Cardiac fibroblast (primary cell): Measurements from ENCODE around the gene NPC1.

Experiments used
- DNase-seq, 2 donors: peaks; one replicate each; pipeline versions ENCODE4 v3.0.0 to v3.0.0-alpha.2; 2010; ENCODE audit warnings: low read depth in 2 of 2
- H3K4me3 ChIP-seq, 2 donors: replicated peaks in 1 of 2; 1 replicate in 1 of 2; 2 replicates in 1 of 2; pipeline ENCODE4 v1.5.1; 2011; ENCODE audit warnings: low read depth in 2 of 2, low read length in 2 of 2, mild to moderate bottlenecking in 2 of 2, moderate library complexity in 1 of 2
- TF ChIP-seq, protein P1 (sequence below): IDR thresholded peaks from one replicate; pipeline ENCODE4 v1.5.1; 2011; ENCODE audit warnings: low read depth, mild to moderate bottlenecking, low read length, inconsistent platforms

Gene NPC1

GRCh38 chr18:23570912-23571504 is 15.3 kb downstream of the NPC1 start:
- H3K4me3 ChIP-seq = no peak overlapping the region
- TF ChIP-seq, protein P1, sequence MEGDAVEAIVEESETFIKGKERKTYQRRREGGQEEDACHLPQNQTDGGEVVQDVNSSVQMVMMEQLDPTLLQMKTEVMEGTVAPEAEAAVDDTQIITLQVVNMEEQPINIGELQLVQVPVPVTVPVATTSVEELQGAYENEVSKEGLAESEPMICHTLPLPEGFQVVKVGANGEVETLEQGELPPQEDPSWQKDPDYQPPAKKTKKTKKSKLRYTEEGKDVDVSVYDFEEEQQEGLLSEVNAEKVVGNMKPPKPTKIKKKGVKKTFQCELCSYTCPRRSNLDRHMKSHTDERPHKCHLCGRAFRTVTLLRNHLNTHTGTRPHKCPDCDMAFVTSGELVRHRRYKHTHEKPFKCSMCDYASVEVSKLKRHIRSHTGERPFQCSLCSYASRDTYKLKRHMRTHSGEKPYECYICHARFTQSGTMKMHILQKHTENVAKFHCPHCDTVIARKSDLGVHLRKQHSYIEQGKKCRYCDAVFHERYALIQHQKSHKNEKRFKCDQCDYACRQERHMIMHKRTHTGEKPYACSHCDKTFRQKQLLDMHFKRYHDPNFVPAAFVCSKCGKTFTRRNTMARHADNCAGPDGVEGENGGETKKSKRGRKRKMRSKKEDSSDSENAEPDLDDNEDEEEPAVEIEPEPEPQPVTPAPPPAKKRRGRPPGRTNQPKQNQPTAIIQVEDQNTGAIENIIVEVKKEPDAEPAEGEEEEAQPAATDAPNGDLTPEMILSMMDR = no peak
- DNase-seq = no peak

- no peak for DNase-seq
- TF ChIP-seq, protein P1 = no peak
- H3K4me3 ChIP-seq = no peak overlapping the region
Measured at GRCh38 chr18:23569299-23570063, 16.8 kb downstream of the NPC1 start.

DNA sequence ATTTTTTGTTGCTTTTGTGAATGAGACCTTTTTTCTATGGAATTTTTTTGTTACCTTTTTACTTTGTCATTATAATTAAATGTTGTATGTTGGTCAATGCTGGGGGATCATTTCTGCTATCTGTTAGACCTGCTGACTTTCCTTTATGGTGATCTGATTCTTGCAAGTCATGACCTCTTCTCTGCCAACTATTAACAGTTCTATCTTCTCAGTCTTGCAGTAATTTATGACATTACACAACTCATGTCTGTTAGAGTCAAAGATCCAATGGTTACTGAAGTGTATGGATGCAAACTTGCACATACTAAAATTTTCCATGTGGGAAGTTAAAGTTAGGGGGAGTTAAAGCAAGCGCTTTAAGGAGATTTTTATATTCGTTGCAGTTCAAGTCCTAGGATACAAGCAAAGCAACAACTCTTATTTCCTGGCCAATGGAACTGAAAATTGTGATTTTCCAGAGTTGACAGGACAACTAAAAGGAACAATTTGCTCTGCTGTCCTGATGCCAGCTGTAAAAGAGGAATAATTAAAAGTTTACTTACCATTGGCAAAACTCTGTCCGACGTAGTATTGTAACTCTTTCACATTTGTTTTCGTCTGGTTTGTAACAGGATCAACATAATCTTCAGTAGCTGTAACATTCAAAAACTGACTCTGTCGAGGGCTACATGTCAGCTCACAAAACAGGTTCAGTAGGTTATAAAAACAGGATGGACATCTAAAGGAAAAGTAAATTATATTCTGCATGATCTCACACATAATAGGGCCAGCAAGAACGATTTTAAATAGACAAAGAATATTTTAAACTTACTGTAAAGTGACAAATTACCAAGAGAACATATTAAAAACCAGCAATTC is 17.8 kb downstream of the NPC1 start:
- H3K4me3 ChIP-seq = no peak overlapping the region
- TF ChIP-seq, protein P1 = no peak
- DNase-seq = no peak

- TF ChIP-seq, protein P1 = no peak
- no peak overlapping the region for H3K4me3 ChIP-seq
- DNase-seq = no peak
Measured at GRCh38 chr18:23567671-23568070, 18.6 kb downstream of the NPC1 start.

GRCh38 chr18:23565916-23566547 is 20.3 kb downstream of the NPC1 start:
- DNase-seq = no peak
- TF ChIP-seq, protein P1 = no peak
- H3K4me3 ChIP-seq = no peak overlapping the region

DNA sequence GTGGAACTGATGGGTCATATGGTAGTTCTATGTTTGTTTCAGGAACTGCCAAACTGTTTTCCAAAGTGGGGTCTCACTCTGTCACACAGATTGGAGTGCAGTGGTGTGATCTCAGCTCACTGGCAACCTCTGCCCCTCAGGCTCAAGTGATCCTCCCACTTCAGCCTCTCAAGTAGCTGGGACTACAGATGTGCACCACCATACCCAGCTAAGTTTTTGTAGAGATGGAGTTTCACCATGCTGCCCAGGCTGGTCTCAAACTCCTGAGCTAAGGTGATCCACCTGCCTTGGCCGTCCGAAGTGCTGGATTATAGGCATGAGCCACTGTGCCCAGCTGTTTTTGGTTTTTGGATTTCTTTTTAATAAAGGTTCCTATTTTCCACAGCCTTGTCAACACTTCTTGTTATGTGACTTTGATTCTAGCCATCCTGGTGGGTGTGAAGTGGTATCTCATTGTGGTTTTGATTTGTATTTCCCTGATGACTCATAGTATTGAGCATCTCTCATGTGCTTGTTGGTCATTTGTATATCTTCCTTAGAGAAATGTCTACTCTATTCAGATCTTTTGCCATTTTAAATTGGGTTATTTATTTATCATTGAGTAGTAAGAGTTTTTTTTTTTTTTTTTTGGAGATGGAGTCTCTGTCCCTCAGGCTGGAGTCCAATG is 22.8 kb downstream of the NPC1 start:
- no peak overlapping the region for H3K4me3 ChIP-seq
- TF ChIP-seq, protein P1 = no peak
- DNase-seq = peak; percentile 48 to 64
